Skeletal muscle cell (primary cell): ENCODE data around the gene LAMA1.

Experiments
- DNase-seq: peaks from one replicate; pipeline ENCODE4 v3.0.0-alpha.2; 2010; ENCODE audit warnings: low read depth
- H3K4me3 ChIP-seq: 2 replicates; pipeline ENCODE4 v1.5.1; 2011; ENCODE audit warnings: low read depth, mild to moderate bottlenecking, control low read depth, low read length, moderate library complexity

The LAMA1 gene

GRCh38 chr18:7004009-7004408, 113.6 kb downstream of the LAMA1 start:
- no peak for DNase-seq
- no peak overlapping the region for H3K4me3 ChIP-seq

GRCh38 chr18:7002107-7002506, 115.5 kb downstream of the LAMA1 start:
- no peak overlapping the region for H3K4me3 ChIP-seq
- no peak for DNase-seq

GRCh38 chr18:7000484-7001096, 117.0 kb downstream of the LAMA1 start:
- no peak for DNase-seq
- H3K4me3 ChIP-seq: no peak overlapping the region

- no peak for DNase-seq
- H3K4me3 ChIP-seq: no peak overlapping the region
Observed at GRCh38 chr18:6997808-6998207, 119.8 kb downstream of the LAMA1 start.

GRCh38 chr18:6994771-6995430, 122.7 kb downstream of the LAMA1 start:
- DNase-seq: no peak
- no peak overlapping the region for H3K4me3 ChIP-seq

GRCh38 chr18:6994056-6994770, 123.4 kb downstream of the LAMA1 start:
- DNase-seq: no peak
- H3K4me3 ChIP-seq: no peak overlapping the region

GRCh38 chr18:6992761-6993160, 124.8 kb downstream of the LAMA1 start:
- H3K4me3 ChIP-seq: no peak overlapping the region
- DNase-seq: no peak

- DNase-seq: no peak
- no peak overlapping the region for H3K4me3 ChIP-seq
Observed at GRCh38 chr18:6983366-6983765, 134.2 kb downstream of the LAMA1 start.

GRCh38 chr18:6982398-6982797, 135.2 kb downstream of the LAMA1 start:
- H3K4me3 ChIP-seq: no peak overlapping the region
- no peak for DNase-seq

GRCh38 chr18:6980363-6980762, 137.2 kb downstream of the LAMA1 start:
- DNase-seq: no peak
- no peak overlapping the region for H3K4me3 ChIP-seq

GRCh38 chr18:6979954-6980353, 137.6 kb downstream of the LAMA1 start:
- DNase-seq: no peak
- no peak overlapping the region for H3K4me3 ChIP-seq

- no peak overlapping the region for H3K4me3 ChIP-seq
- DNase-seq: no peak
Observed at GRCh38 chr18:6976935-6977334, 140.7 kb downstream of the LAMA1 start.

GRCh38 chr18:6975084-6975483, 142.5 kb downstream of the LAMA1 start:
- H3K4me3 ChIP-seq: no peak overlapping the region
- no peak for DNase-seq

GRCh38 chr18:6971823-6972478, 145.6 kb downstream of the LAMA1 start:
- no peak overlapping the region for H3K4me3 ChIP-seq
- DNase-seq: no peak

GRCh38 chr18:6963452-6964097, 154.0 kb downstream of the LAMA1 start:
- no peak for DNase-seq
- H3K4me3 ChIP-seq: no peak overlapping the region

- DNase-seq: no peak
- H3K4me3 ChIP-seq: no peak overlapping the region
Observed at GRCh38 chr18:6962571-6963451, 154.8 kb downstream of the LAMA1 start.

GRCh38 chr18:6961331-6961730, 156.3 kb downstream of the LAMA1 start:
- DNase-seq: no peak
- no peak overlapping the region for H3K4me3 ChIP-seq

- DNase-seq: peak; percentile 62
- H3K4me3 ChIP-seq: no peak overlapping the region
Observed at GRCh38 chr18:6960656-6961055, 156.9 kb downstream of the LAMA1 start.

- DNase-seq: no peak
- no peak overlapping the region for H3K4me3 ChIP-seq
Observed at GRCh38 chr18:6960124-6960523, 157.5 kb downstream of the LAMA1 start.
